SK-N-SH (cell line): ENCODE measurements around the gene SERTM1.

ENCODE experiments used
- CTCF ChIP-seq: fragments of 200-600 bp; sonication (generic); IDR thresholded peaks from 2 replicates; pipeline ENCODE4 v1.6.1; 2017; ENCODE audit warnings: antibody characterized with exemption, mild to moderate bottlenecking, moderate library complexity
- EZH2phosphoT487 ChIP-seq: fragments of 200-600 bp; sonication (generic); IDR thresholded peaks from 2 replicates; pipeline ENCODE4 v1.6.1; 2017; ENCODE audit warnings: low read depth, mixed run types, mild to moderate bottlenecking, antibody characterized with exemption, moderate library complexity, borderline replicate concordance
- MXI1 ChIP-seq: IDR thresholded peaks from 2 replicates; pipeline ENCODE4 v1.6.1; 2012; ENCODE audit warnings: mild to moderate bottlenecking, low read depth, low read length, improper control_type of control experiment

- TF ChIP-seq CTCF = no peak
- TF ChIP-seq MXI1 = no peak
- TF ChIP-seq EZH2phosphoT487 = no peak
These were observed 5.5 kb upstream of the SERTM1 start for GRCh38 chr13:36668316-36668715.
